IMR-90 (cell line): ENCODE measurements around the gene DMD. TPM values are rescaled to one million over a fixed set of nuclear protein-coding genes. Genes with fewer than 3 reads are reported as not detected.

Experiments used
- ATAC-seq: fragments of 200-7000 bp; cut with Tn5 transposase; 2 replicates; pipeline ENCODE4 v1.9.1; 2020; ENCODE audit warnings: low read depth, mild to moderate bottlenecking, moderate library complexity
- BruUV-seq: library from RNA; stranded (reverse); fragments of 400-500 nt; replicated peaks from 2 replicates; lab custom pipeline; 2021; lab: Mats Ljungman, UMichigan
- CTCF ChIA-PET: fragments of 300-600 bp; formaldehyde crosslinking; extraction: SDS; loops from one replicate; lab custom pipeline; 2021; ENCODE audit warnings: antibody characterized with exemption; lab: Yijun Ruan, JAX
- POLR2A ChIA-PET: fragments of 300-600 bp; sonication (Branson Sonifier 250); formaldehyde crosslinking; loops from one replicate; lab custom pipeline; 2022; ENCODE audit warnings: antibody characterized with exemption; ENCODE audit not compliant: unreplicated experiment; lab: Charles Lee
- DNase-seq: peaks from one replicate; pipeline ENCODE4 v3.0.0; 2013
- H2AFZ ChIP-seq: replicated peaks from 2 replicates; pipeline ENCODE3; 2013; ENCODE audit warnings: low read length, mild to moderate bottlenecking; ENCODE audit not compliant: poor library complexity
- H2AK5ac ChIP-seq: 2 replicates; pipeline ENCODE4 v1.6.1; 2013; ENCODE audit warnings: low read depth, low read length, inconsistent platforms
- H2AK9ac ChIP-seq: replicated peaks from 2 replicates; pipeline ENCODE3; 2013; ENCODE audit warnings: mild to moderate bottlenecking, low read depth, low read length, moderate library complexity; ENCODE audit not compliant: poor library complexity
- H2BK120ac ChIP-seq: 2 replicates; pipeline ENCODE4 v1.6.1; 2013; ENCODE audit warnings: low read depth, low read length, inconsistent platforms
- H2BK15ac ChIP-seq: 3 replicates; pipeline ENCODE4 v1.6.1; 2013; ENCODE audit warnings: low read depth, low read length, inconsistent platforms
- H2BK20ac ChIP-seq: 2 replicates; pipeline ENCODE4 v1.6.1; 2013; ENCODE audit warnings: low read depth, mild to moderate bottlenecking, inconsistent platforms, low read length, moderate library complexity
- H2BK5ac ChIP-seq: 2 replicates; pipeline ENCODE4 v1.6.1; 2013; ENCODE audit warnings: mild to moderate bottlenecking, low read depth, low read length, inconsistent platforms; ENCODE audit not compliant: poor library complexity, severe bottlenecking
- H3K14ac ChIP-seq: replicated peaks from 2 replicates; pipeline ENCODE4 v1.6.1; 2013; ENCODE audit warnings: low read depth, low read length, inconsistent platforms
- H3K18ac ChIP-seq: 2 replicates; pipeline ENCODE4 v1.6.1; 2013; ENCODE audit warnings: low read depth, low read length, control low read depth
- H3K23ac ChIP-seq: 2 replicates; pipeline ENCODE4 v1.6.1; 2013; ENCODE audit warnings: low read depth, low read length, inconsistent platforms
- H3K27ac ChIP-seq: 2 replicates; pipeline ENCODE4 v1.5.1; 2013; ENCODE audit warnings: mild to moderate bottlenecking, control low read depth, low read length; ENCODE audit not compliant: insufficient read depth
- H3K27me3 ChIP-seq: 2 replicates; pipeline ENCODE4 v1.6.1; 2013; ENCODE audit warnings: low read length; ENCODE audit not compliant: control insufficient read depth, insufficient read depth
- H3K36me3 ChIP-seq: 2 replicates; pipeline ENCODE4 v1.6.1; 2013; ENCODE audit warnings: low read length, mixed read lengths; ENCODE audit not compliant: control insufficient read depth, insufficient read depth
- H3K4ac ChIP-seq: 2 replicates; pipeline ENCODE4 v1.6.1; 2013; ENCODE audit warnings: low read depth, low read length, inconsistent platforms
- H3K4me1 ChIP-seq: 2 replicates; pipeline ENCODE4 v1.6.1; 2013; ENCODE audit warnings: low read length, mixed read lengths; ENCODE audit not compliant: control insufficient read depth, insufficient read depth
- H3K4me2 ChIP-seq: 2 replicates; pipeline ENCODE4 v1.6.1; 2013; ENCODE audit warnings: low read depth, mild to moderate bottlenecking, control low read depth, low read length, moderate library complexity
- H3K4me3 ChIP-seq: 2 replicates; pipeline ENCODE4 v1.5.1; 2013; ENCODE audit warnings: low read depth, mild to moderate bottlenecking, control low read depth, low read length, moderate library complexity; ENCODE audit not compliant: insufficient read depth
- H3K56ac ChIP-seq: 2 replicates; pipeline ENCODE4 v1.6.1; 2013; ENCODE audit warnings: low read length, inconsistent platforms; ENCODE audit not compliant: insufficient read depth; ENCODE audit errors: extremely low read depth
- H3K79me1 ChIP-seq, 2 experiments: 2 replicates each; pipeline ENCODE4 v1.6.1; 2013; ENCODE audit warnings: low read length in 2 of 2, inconsistent platforms in 1 of 2, low read depth in 1 of 2
- H3K9ac ChIP-seq: 2 replicates; pipeline ENCODE4 v1.6.1; 2013; ENCODE audit warnings: low read depth, low read length, control low read depth
- H3K9me1 ChIP-seq: 2 replicates; pipeline ENCODE4 v1.6.1; 2013; ENCODE audit warnings: low read length, inconsistent platforms; ENCODE audit not compliant: insufficient read depth
- H3K9me3 ChIP-seq: 2 replicates; pipeline ENCODE4 v1.6.1; 2013; ENCODE audit warnings: low read length; ENCODE audit not compliant: control insufficient read depth, insufficient read depth
- H4K20me1 ChIP-seq: 2 replicates; pipeline ENCODE4 v1.6.1; 2013; ENCODE audit warnings: low read length, inconsistent platforms; ENCODE audit not compliant: insufficient read depth
- H4K5ac ChIP-seq: 2 replicates; pipeline ENCODE4 v1.6.1; 2013; ENCODE audit warnings: mild to moderate bottlenecking, low read depth, low read length, control low read depth
- H4K8ac ChIP-seq, 2 experiments: 2 replicates each; pipeline ENCODE4 v1.6.1; 2013; ENCODE audit warnings: low read depth in 2 of 2, low read length in 2 of 2, control low read depth in 1 of 2, inconsistent platforms in 1 of 2
- H4K91ac ChIP-seq: 2 replicates; pipeline ENCODE4 v1.6.1; 2013; ENCODE audit warnings: low read depth, low read length, inconsistent platforms; ENCODE audit not compliant: insufficient read depth
- BHLHE40 ChIP-seq: fragments of 150-350 bp; IDR thresholded peaks from 2 replicates; pipeline ENCODE4 v1.6.1; 2016; ENCODE audit warnings: mild to moderate bottlenecking, low read depth, low read length
- CEBPB ChIP-seq: IDR thresholded peaks from 2 replicates; pipeline ENCODE4 v1.6.1; 2012; ENCODE audit warnings: low read depth, low read length, improper control_type of control experiment
- CHD1 ChIP-seq: IDR thresholded peaks from 2 replicates; pipeline ENCODE4 v1.6.1; 2012; ENCODE audit warnings: low read depth, low read length, improper control_type of control experiment
- FOS ChIP-seq: fragments of 150-350 bp; IDR thresholded peaks from 2 replicates; pipeline ENCODE4 v1.6.1; 2016; ENCODE audit warnings: low read depth, low read length
- MAFK ChIP-seq: IDR thresholded peaks from 2 replicates; pipeline ENCODE4 v1.6.1; 2012; ENCODE audit warnings: low read depth, low read length, improper control_type of control experiment
- MAZ ChIP-seq: IDR thresholded peaks from 2 replicates; pipeline ENCODE4 v1.6.1; 2012; ENCODE audit warnings: low read depth, mild to moderate bottlenecking, low read length, improper control_type of control experiment, moderate library complexity, borderline replicate concordance
- MXI1 ChIP-seq: IDR thresholded peaks from 2 replicates; pipeline ENCODE4 v1.6.1; 2012; ENCODE audit warnings: low read depth, mild to moderate bottlenecking, low read length, moderate library complexity, borderline replicate concordance
- NFE2L2 ChIP-seq: fragments of 150-350 bp; IDR thresholded peaks from 2 replicates; pipeline ENCODE4 v1.6.1; 2016; ENCODE audit warnings: low read depth, mild to moderate bottlenecking, low read length
- POLR2A ChIP-seq: IDR thresholded peaks from 2 replicates; pipeline ENCODE4 v1.6.1; 2012; ENCODE audit warnings: mild to moderate bottlenecking, low read depth, low read length
- RAD21 ChIP-seq: IDR thresholded peaks from 2 replicates; pipeline ENCODE4 v1.6.1; 2012; ENCODE audit warnings: low read length, improper control_type of control experiment
- RCOR1 ChIP-seq: IDR thresholded peaks from 2 replicates; pipeline ENCODE4 v1.6.1; 2012; ENCODE audit warnings: mild to moderate bottlenecking, low read length, improper control_type of control experiment; ENCODE audit not compliant: insufficient replicate concordance
- RFX5 ChIP-seq: IDR thresholded peaks from 2 replicates; pipeline ENCODE4 v1.8.0; 2012; ENCODE audit warnings: low read depth, mild to moderate bottlenecking, low read length, moderate library complexity
- SMC3 ChIP-seq: fragments of 150-350 bp; IDR thresholded peaks from 2 replicates; pipeline ENCODE4 v1.6.1; 2016; ENCODE audit warnings: low read depth, mild to moderate bottlenecking, antibody characterized with exemption, low read length, moderate library complexity
- USF2 ChIP-seq: fragments of 150-350 bp; IDR thresholded peaks from 2 replicates; pipeline ENCODE4 v1.6.1; 2017; ENCODE audit warnings: mild to moderate bottlenecking, antibody characterized with exemption, low read length, low read depth
- WGBS, 2 experiments: methylation state at CpG; one replicate each; pipeline versions ENCODE4 v1.1.5 to v1.1.7; 2013; ENCODE audit warnings: missing lambda C conversion rate in 2 of 2; ENCODE audit not compliant: insufficient read length in 1 of 2; ENCODE audit errors: extremely low coverage in 2 of 2; 5-methylcytosine and 5-hydroxymethylcytosine counted together
- dilution Hi-C: fragments of 300-500 bp; cut with HindIII; formaldehyde crosslinking; loops from one replicate; pipeline ENCODE4 v1.14.3; 2018; ENCODE audit warnings: low sequenced_read_pairs; ENCODE audit not compliant: unreplicated experiment
- in situ Hi-C: fragments of 300-500 bp; cut with MboI; formaldehyde crosslinking; loops from 3 replicates; pipeline ENCODE4 v1.14.3; 2019; ENCODE audit warnings: low sequenced_read_pairs, inconsistent platforms, mixed read lengths
- intact Hi-C: fragments of 100-400 bp; cut with micrococcal nuclease; formaldehyde crosslinking; loops from 2 replicates; pipeline ENCODE4 v1.10.0; 2022
- polyA plus RNA-seq, 3 experiments: library from polyadenylated mRNA; depleted of rRNA; stranded (reverse); fragments of >200 nt; gene quantifications; 2 replicates each; pipeline ENCODE4 v1.2.3, GENCODE V29; 2012; ENCODE audit warnings: low replicate concordance in 1 of 3
- total RNA-seq: library from RNA; depleted of rRNA; stranded (reverse); fragments of >200 nt; gene quantifications from 2 replicates; pipeline ENCODE4 v1.2.3, GENCODE V29; 2012
- TF ChIP-seq, protein P1 (sequence below): conservative IDR thresholded peaks from 2 replicates; pipeline ENCODE4 v1.5.1; 2012; ENCODE audit warnings: mild to moderate bottlenecking, low read depth, low read length, improper control_type of control experiment
- TF ChIP-seq, protein P2 (sequence below): fragments of 150-350 bp; IDR thresholded peaks from 2 replicates; pipeline ENCODE4 v1.6.1; 2016; ENCODE audit warnings: low read depth, mild to moderate bottlenecking, low read length, moderate library complexity, borderline replicate concordance

The DMD gene
- total and polyA plus RNA-seq, 2 of the 4 experiments (the other 2 are of a cell fraction), result 6.6 to 11.8 TPM

- H2AK5ac ChIP-seq, result no peak overlapping the region
- CTCF ChIA-PET, result no interaction called here
Measured at GRCh38 chrX:31367816-31368215, 1843.5 kb downstream of the DMD start.

More at GRCh38 chrX:31367816-31368215, 1843.5 kb downstream of the DMD start:
- Histone ChIP-seq H2BK20ac (no peak overlapping the region), H2BK15ac (no peak overlapping the region), H3K56ac (no peak overlapping the region), H4K20me1 (no peaks in the 10 kb centered on the region), H3K4ac (no peak overlapping the region), H3K27ac (no peak overlapping the region), H2AFZ (no peak overlapping the region), H3K79me1 (no peaks in the 10 kb centered on the region), H3K36me3 (no peaks in the 10 kb centered on the region), H3K9me1 (no peaks in the 10 kb centered on the region), H3K4me1 (no peaks in the 10 kb centered on the region), H4K5ac (no peak overlapping the region), H2AK9ac (no peak overlapping the region), H4K8ac (no peak overlapping the region), H3K9me3 (no peaks in the 10 kb centered on the region), H2BK5ac (no peak overlapping the region), H4K91ac (no peak overlapping the region), H2BK120ac (no peak overlapping the region), H3K18ac (no peak overlapping the region), H3K23ac (no peak overlapping the region), H3K14ac (no peak overlapping the region), H3K9ac (no peak overlapping the region), H3K4me2 (no peak overlapping the region), H3K27me3 (no peaks in the 10 kb centered on the region), H3K4me3 (no peak overlapping the region)
- in situ Hi-C loops (no loop called here), intact Hi-C loops (loop anchor here (10.0 kb wide), 1 partner anchor 1933 kb away; no protein-coding TSS in a partner anchor), dilution Hi-C loops (no loop called here)
- BruUV-seq, result no TSS peak
- POLR2A ChIA-PET, result no interaction called here
- ATAC-seq (no peak), DNase-seq (no peak)
- TF ChIP-seq SMC3 (no peak), POLR2A (no peak), CHD1 (no peak), BHLHE40 (no peak), NFE2L2 (no peak), CEBPB (no peak), RCOR1 (no peak), FOS (no peak), RAD21 (no peak), RFX5 (no peak), MAFK (no peak), MXI1 (no peak), MAZ (no peak), USF2 (no peak)
- TF ChIP-seq, protein P1, sequence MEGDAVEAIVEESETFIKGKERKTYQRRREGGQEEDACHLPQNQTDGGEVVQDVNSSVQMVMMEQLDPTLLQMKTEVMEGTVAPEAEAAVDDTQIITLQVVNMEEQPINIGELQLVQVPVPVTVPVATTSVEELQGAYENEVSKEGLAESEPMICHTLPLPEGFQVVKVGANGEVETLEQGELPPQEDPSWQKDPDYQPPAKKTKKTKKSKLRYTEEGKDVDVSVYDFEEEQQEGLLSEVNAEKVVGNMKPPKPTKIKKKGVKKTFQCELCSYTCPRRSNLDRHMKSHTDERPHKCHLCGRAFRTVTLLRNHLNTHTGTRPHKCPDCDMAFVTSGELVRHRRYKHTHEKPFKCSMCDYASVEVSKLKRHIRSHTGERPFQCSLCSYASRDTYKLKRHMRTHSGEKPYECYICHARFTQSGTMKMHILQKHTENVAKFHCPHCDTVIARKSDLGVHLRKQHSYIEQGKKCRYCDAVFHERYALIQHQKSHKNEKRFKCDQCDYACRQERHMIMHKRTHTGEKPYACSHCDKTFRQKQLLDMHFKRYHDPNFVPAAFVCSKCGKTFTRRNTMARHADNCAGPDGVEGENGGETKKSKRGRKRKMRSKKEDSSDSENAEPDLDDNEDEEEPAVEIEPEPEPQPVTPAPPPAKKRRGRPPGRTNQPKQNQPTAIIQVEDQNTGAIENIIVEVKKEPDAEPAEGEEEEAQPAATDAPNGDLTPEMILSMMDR, result no peak
- TF ChIP-seq, protein P2, sequence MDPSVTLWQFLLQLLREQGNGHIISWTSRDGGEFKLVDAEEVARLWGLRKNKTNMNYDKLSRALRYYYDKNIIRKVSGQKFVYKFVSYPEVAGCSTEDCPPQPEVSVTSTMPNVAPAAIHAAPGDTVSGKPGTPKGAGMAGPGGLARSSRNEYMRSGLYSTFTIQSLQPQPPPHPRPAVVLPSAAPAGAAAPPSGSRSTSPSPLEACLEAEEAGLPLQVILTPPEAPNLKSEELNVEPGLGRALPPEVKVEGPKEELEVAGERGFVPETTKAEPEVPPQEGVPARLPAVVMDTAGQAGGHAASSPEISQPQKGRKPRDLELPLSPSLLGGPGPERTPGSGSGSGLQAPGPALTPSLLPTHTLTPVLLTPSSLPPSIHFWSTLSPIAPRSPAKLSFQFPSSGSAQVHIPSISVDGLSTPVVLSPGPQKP, result no peak
- 60% methylated on average over 2 of the region's 3 CpGs; no CpG with 5 or more reads in 1 of the 2 experiments for WGBS, 2 experiments
